Fibroblast of lung (primary cell): Measurements from ENCODE around the gene IGSF23.

ENCODE experiments used
- EZH2 ChIP-seq: IDR thresholded peaks from 2 replicates; pipeline ENCODE4 v1.5.1; 2012; ENCODE audit warnings: low read length, control low read depth, mild to moderate bottlenecking; ENCODE audit errors: missing control alignments
- TF ChIP-seq, protein P1 (sequence below), 2 donors: IDR thresholded peaks in 1 of 2; conservative IDR thresholded peaks in 1 of 2; 1 replicate in 1 of 2; 2 replicates in 1 of 2; pipeline ENCODE4 v1.5.1; 2011 to 2012; ENCODE audit warnings: low read length in 2 of 2, control low read depth in 1 of 2, inconsistent platforms in 1 of 2, low read depth in 1 of 2, mild to moderate bottlenecking in 1 of 2

DNA sequence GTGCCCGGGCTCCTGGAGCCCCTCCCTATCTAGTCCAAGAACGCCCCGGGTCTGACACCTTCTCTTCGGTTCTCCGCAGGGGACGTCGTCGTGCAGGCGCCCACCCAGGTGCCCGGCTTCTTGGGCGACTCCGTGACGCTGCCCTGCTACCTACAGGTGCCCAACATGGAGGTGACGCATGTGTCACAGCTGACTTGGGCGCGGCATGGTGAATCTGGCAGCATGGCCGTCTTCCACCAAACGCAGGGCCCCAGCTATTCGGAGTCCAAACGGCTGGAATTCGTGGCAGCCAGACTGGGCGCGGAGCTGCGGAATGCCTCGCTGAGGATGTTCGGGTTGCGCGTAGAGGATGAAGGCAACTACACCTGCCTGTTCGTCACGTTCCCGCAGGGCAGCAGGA, 33.8 kb downstream of the IGSF23 start:
- no peak for TF ChIP-seq EZH2
- TF ChIP-seq, protein P1, sequence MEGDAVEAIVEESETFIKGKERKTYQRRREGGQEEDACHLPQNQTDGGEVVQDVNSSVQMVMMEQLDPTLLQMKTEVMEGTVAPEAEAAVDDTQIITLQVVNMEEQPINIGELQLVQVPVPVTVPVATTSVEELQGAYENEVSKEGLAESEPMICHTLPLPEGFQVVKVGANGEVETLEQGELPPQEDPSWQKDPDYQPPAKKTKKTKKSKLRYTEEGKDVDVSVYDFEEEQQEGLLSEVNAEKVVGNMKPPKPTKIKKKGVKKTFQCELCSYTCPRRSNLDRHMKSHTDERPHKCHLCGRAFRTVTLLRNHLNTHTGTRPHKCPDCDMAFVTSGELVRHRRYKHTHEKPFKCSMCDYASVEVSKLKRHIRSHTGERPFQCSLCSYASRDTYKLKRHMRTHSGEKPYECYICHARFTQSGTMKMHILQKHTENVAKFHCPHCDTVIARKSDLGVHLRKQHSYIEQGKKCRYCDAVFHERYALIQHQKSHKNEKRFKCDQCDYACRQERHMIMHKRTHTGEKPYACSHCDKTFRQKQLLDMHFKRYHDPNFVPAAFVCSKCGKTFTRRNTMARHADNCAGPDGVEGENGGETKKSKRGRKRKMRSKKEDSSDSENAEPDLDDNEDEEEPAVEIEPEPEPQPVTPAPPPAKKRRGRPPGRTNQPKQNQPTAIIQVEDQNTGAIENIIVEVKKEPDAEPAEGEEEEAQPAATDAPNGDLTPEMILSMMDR (conservative IDR thresholded peaks at IDR 0.05 in 1 of 2, IDR thresholded peaks at IDR 0.05 in 1 of 2; ENCODE audit: low read depth in 1 of 2, low read length in 2 of 2) = no peak
